ENCODE measurements around the gene PILRA.
"Not testable (repeated sequence)": the region's sequence is repeated elsewhere in the genome, so short reads cannot be mapped to it uniquely, and the experiment has no call there.

PILRA gene

DNA sequence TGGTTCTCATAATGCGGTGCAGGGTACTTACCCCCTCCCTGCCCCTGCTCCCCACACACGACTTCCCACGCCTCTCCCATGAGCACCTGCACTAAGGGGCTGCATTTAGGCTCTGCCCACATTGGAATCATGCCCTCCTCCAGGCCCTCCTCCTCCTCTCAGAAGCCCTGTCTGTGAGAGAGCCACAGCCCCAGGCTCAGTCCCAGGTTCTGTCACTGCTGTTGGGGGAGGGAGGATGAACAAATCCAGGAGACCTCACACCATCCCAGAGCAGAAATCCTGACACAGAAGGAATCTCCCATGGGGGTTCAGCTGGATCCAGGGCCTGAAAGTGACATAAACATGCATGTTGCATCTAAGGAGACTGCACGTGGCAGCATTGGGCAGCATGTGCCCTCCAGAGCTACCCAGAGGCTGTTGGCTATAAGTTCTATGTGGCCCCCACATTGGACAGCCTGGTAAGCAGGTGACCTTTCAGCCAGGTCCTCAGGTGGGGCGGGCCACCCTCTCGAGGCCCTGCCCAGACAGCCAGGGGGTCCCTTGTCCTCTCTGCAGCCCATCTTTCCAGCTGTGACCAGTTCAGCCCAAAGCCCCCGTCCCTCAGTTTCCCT is 1.6 kb upstream of the PILRA start:
- Histone ChIP-seq H3K9me3 (ENCODE audit: low read length) (no peaks in the 10 kb centered on the region), H3K9ac (ENCODE audit: low read length) (no peak overlapping the region), H3K4me3 (ENCODE audit: low read depth in 1 of 2, low read length in 2 of 2) (no peak overlapping the region), H3K36me3 (ENCODE audit: insufficient read depth, low read length) (peaks cover 4% of the 10 kb centered on the region), H3K27ac (ENCODE audit: low read depth, low read length) (no peak overlapping the region), H3K27me3 (ENCODE audit: control insufficient read depth in 1 of 2, insufficient read depth in 2 of 2, low read length in 2 of 2) (no peaks in the 10 kb centered on the region), H3K4me1 (ENCODE audit: insufficient read depth, low read length) (no peaks in the 10 kb centered on the region)

DNA sequence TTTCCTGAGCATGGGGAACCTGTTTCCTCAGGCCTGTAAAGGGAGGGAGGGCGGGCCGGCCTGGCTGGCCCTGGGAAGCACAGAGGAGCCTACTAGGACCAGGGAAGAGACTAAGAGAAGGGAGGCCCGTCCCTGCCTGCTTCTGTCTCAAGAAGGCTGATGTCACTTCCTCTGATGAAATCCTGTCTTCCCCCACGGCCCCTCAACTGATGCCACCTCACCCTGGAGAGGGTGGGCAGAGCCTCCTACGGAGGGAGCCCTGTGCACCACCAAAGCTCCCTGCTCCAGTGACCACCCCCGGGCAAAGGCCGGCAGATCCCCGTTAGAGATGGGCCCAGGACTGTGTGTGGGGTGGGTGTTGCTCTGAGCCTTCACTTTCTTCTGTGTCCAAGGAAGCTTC is 1.0 kb upstream of the PILRA start:
- no peak overlapping the region for H3K4me3 ChIP-seq (ENCODE audit: low read depth in 1 of 2, low read length in 2 of 2)
- no peaks in the 10 kb centered on the region for H3K27me3 ChIP-seq (ENCODE audit: control insufficient read depth in 1 of 2, insufficient read depth in 2 of 2, low read length in 2 of 2)
- peaks cover 4% of the 10 kb centered on the region for H3K36me3 ChIP-seq (ENCODE audit: insufficient read depth, low read length)
- no peaks in the 10 kb centered on the region for H3K4me1 ChIP-seq (ENCODE audit: insufficient read depth, low read length)
- H3K9ac ChIP-seq (ENCODE audit: low read length): no peak overlapping the region
- no peak overlapping the region for H3K27ac ChIP-seq (ENCODE audit: low read depth, low read length)
- H3K9me3 ChIP-seq (ENCODE audit: low read length): no peaks in the 10 kb centered on the region

DNA sequence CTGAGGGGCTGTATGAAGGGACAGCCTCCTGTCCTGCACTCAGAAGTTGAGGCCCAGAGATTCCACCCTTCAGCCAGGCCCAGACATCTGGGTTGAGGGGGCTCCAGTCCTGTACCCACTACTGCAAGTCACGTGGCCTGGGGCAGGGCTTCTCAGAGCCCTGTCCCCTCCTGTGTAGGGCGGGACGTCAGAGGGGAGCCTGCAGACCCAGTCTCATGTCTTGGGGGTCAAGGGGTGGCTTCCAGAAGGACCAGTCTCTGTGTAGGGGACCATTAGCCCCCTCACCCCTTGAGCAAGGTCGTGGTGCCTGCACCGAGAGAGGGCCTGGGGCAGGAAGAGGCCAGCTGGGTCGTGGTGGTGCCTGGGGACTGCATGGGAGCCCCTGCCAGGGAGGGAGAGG is 593 bp upstream of the PILRA start:
- Histone ChIP-seq H3K27ac (ENCODE audit: low read depth, low read length) (no peak overlapping the region), H3K9ac (ENCODE audit: low read length) (no peak overlapping the region), H3K27me3 (ENCODE audit: control insufficient read depth in 1 of 2, insufficient read depth in 2 of 2, low read length in 2 of 2) (no peaks in the 10 kb centered on the region), H3K36me3 (ENCODE audit: insufficient read depth, low read length) (peaks cover 4% of the 10 kb centered on the region), H3K9me3 (ENCODE audit: low read length) (no peaks in the 10 kb centered on the region), H3K4me1 (ENCODE audit: insufficient read depth, low read length) (no peaks in the 10 kb centered on the region), H3K4me3 (ENCODE audit: low read depth in 1 of 2, low read length in 2 of 2) (no peak overlapping the region)

- H3K27me3 ChIP-seq (ENCODE audit: control insufficient read depth in 1 of 2, insufficient read depth in 2 of 2, low read length in 2 of 2); H3K4me1 ChIP-seq (ENCODE audit: insufficient read depth, low read length); H3K9ac ChIP-seq (ENCODE audit: low read length); H3K27ac ChIP-seq (ENCODE audit: low read depth, low read length); H3K4me3 ChIP-seq (ENCODE audit: low read depth in 1 of 2, low read length in 2 of 2); H3K9me3 ChIP-seq (ENCODE audit: low read length); H3K36me3 ChIP-seq (ENCODE audit: insufficient read depth, low read length): not testable (repeated sequence)
These were observed 747 bp downstream of the PILRA start for GRCh38 chr7:100373870-100374598.

GRCh38 chr7:100374601-100375000 is 1.3 kb downstream of the PILRA start:
- no peak overlapping the region for H3K27ac ChIP-seq (ENCODE audit: low read depth, low read length)
- H3K4me1 ChIP-seq (ENCODE audit: insufficient read depth, low read length): no peaks in the 10 kb centered on the region
- H3K4me3 ChIP-seq (ENCODE audit: low read depth in 1 of 2, low read length in 2 of 2): no peak overlapping the region

DNA sequence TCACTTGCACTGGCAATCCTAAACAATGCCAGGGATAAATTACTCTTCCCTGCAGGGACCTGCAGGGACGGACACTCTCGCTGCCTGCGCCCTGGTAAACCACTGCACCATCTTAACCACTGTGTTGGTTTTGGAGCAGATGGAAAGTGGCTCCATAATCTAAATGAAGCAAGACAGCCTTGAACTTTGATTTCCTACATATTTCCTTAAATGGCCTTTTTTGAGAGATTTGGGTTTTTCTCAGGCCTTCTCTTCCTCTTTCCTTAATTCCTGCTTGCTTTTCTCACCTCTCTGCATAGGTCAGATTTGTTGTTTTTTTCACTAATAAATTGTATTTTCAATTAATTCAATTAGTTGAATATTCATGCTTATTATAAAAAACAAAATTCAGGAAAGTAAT is 2.8 kb downstream of the PILRA start:
- Histone ChIP-seq H3K9me3 (ENCODE audit: low read length) (no peaks in the 10 kb centered on the region), H3K27ac (ENCODE audit: low read depth, low read length) (no peak overlapping the region), H3K27me3 (ENCODE audit: control insufficient read depth in 1 of 2, insufficient read depth in 2 of 2, low read length in 2 of 2) (no peaks in the 10 kb centered on the region), H3K4me3 (ENCODE audit: low read depth in 1 of 2, low read length in 2 of 2) (no peak overlapping the region), H3K36me3 (ENCODE audit: insufficient read depth, low read length) (no peaks in the 10 kb centered on the region), H3K9ac (ENCODE audit: low read length) (no peak overlapping the region), H3K4me1 (ENCODE audit: insufficient read depth, low read length) (no peaks in the 10 kb centered on the region)

More at GRCh38 chr7:100374601-100375000, 1.3 kb downstream of the PILRA start:
- H3K36me3 ChIP-seq (ENCODE audit: insufficient read depth, low read length): no peaks in the 10 kb centered on the region
- no peaks in the 10 kb centered on the region for H3K9me3 ChIP-seq (ENCODE audit: low read length)
- H3K27me3 ChIP-seq (ENCODE audit: control insufficient read depth in 1 of 2, insufficient read depth in 2 of 2, low read length in 2 of 2): no peaks in the 10 kb centered on the region
- no peak overlapping the region for H3K9ac ChIP-seq (ENCODE audit: low read length)

GRCh38 chr7:100378114-100378755 is 4.9 kb downstream of the PILRA start:
- Histone ChIP-seq H3K27me3 (ENCODE audit: control insufficient read depth in 1 of 2, insufficient read depth in 2 of 2, low read length in 2 of 2) (no peaks in the 10 kb centered on the region), H3K9ac (ENCODE audit: low read length) (no peak overlapping the region), H3K36me3 (ENCODE audit: insufficient read depth, low read length) (no peaks in the 10 kb centered on the region), H3K4me1 (ENCODE audit: insufficient read depth, low read length) (no peaks in the 10 kb centered on the region), H3K9me3 (ENCODE audit: low read length) (no peaks in the 10 kb centered on the region), H3K4me3 (ENCODE audit: low read depth in 1 of 2, low read length in 2 of 2) (no peak overlapping the region), H3K27ac (ENCODE audit: low read depth, low read length) (no peak overlapping the region)

DNA sequence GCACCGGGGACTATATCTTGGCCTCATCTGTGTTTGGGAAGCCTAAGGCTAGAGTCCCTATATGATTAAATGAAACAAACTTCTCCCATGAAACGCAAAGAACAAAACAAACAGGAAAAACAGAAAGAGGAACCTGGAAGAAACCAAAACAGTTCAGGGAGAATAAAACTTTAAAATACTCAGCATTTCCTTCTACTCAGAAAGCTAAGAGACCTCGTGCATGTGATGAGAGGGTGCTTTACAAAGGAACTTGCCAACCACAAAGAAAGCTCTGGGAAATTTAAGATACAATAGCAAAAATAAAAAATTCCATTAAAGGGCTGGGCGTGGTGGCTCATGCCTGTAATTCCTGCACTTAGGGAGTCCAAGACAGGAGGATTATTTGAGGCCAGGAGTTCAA is 6.9 kb downstream of the PILRA start:
- Histone ChIP-seq H3K9ac (ENCODE audit: low read length) (no peak overlapping the region), H3K27ac (ENCODE audit: low read depth, low read length) (no peak overlapping the region), H3K4me3 (ENCODE audit: low read depth in 1 of 2, low read length in 2 of 2) (no peak overlapping the region)

DNA sequence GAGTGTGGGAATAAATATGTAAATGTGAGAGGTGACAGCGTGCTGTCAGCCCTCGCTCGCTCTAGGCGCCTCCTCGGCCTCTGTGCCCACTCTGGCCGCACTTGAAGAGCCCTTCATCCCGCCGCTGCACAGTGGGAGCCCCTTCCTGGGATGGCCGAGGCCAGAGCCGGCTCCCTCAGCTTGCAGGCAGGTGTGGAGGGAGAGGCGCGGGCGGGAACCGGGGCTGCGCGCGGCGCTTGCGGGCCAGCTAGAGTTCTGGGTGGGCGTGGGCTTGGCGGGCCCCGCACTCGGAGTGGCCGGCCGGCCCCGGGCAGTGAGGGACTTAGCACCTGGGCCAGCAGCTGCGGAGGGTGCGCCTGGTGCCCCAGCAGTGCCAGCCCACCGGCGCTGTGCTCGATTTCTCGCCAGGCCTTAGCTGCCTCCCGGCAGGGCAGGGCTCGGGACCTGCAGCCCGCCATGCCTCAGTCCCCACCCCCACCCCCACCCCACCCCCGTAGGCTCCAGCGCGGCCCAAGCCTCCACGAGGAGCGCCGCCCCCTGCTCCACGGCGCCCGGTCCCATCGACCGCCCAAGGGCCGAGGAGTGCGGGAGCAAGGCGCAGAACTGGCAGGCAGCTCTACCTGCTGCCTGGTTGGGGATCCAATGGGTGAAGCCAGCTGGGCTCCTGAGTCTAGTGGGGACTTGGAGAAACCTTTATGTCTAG is 8.4 kb downstream of the PILRA start:
- H3K27ac ChIP-seq (ENCODE audit: low read depth, low read length); H3K9me3 ChIP-seq (ENCODE audit: low read length); H3K9ac ChIP-seq (ENCODE audit: low read length); H3K4me3 ChIP-seq (ENCODE audit: low read depth in 1 of 2, low read length in 2 of 2); H3K36me3 ChIP-seq (ENCODE audit: insufficient read depth, low read length); H3K27me3 ChIP-seq (ENCODE audit: control insufficient read depth in 1 of 2, insufficient read depth in 2 of 2, low read length in 2 of 2); H3K4me1 ChIP-seq (ENCODE audit: insufficient read depth, low read length): not testable (repeated sequence)

More for the DNA sequence above, 6.9 kb downstream of the PILRA start:
- H3K4me1 ChIP-seq (ENCODE audit: insufficient read depth, low read length): no peaks in the 10 kb centered on the region
- H3K9me3 ChIP-seq (ENCODE audit: low read length): no peaks in the 10 kb centered on the region
- no peaks in the 10 kb centered on the region for H3K27me3 ChIP-seq (ENCODE audit: control insufficient read depth in 1 of 2, insufficient read depth in 2 of 2, low read length in 2 of 2)
- no peaks in the 10 kb centered on the region for H3K36me3 ChIP-seq (ENCODE audit: insufficient read depth, low read length)

DNA sequence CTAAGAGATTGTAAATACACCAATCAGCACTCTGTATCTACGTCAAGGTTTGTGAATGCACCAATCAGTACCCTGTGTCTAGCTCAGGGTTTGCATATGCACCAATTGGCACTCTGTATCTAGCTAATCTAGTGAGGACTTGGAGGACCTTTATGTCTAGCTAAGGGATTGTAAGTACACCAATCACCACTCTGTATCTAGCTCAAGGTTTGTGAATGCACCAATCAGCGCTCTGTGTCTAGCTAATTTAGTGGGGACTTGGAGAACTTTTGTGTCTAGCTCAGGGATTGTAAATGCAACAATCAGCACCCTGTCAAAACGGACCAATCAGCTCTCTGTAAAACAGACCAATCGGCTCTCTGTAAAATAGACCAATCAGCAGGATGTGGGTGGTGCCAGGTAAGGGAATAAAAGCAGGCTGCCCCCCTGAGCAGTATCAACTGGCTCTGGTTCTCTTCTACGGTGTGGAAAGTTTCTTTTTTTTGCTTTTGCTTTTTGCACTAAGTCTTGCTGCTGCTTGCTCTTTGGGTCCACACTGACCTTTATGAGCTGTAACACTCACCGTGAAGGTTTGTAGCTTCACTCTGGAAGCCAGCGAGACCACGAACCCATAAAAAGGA is 9.1 kb downstream of the PILRA start:
- not testable (repeated sequence) for H3K4me1 ChIP-seq (ENCODE audit: insufficient read depth, low read length); H3K9ac ChIP-seq (ENCODE audit: low read length); H3K27ac ChIP-seq (ENCODE audit: low read depth, low read length); H3K4me3 ChIP-seq (ENCODE audit: low read depth in 1 of 2, low read length in 2 of 2); H3K9me3 ChIP-seq (ENCODE audit: low read length); H3K27me3 ChIP-seq (ENCODE audit: control insufficient read depth in 1 of 2, insufficient read depth in 2 of 2, low read length in 2 of 2); H3K36me3 ChIP-seq (ENCODE audit: insufficient read depth, low read length)

GRCh38 chr7:100384628-100385294 is 11.5 kb downstream of the PILRA start:
- H3K36me3 ChIP-seq (ENCODE audit: insufficient read depth, low read length): no peaks in the 10 kb centered on the region
- H3K27me3 ChIP-seq (ENCODE audit: control insufficient read depth in 1 of 2, insufficient read depth in 2 of 2, low read length in 2 of 2): no peaks in the 10 kb centered on the region
- no peaks in the 10 kb centered on the region for H3K9me3 ChIP-seq (ENCODE audit: low read length)
- no peak overlapping the region for H3K27ac ChIP-seq (ENCODE audit: low read depth, low read length)
- H3K4me3 ChIP-seq (ENCODE audit: low read depth in 1 of 2, low read length in 2 of 2): no peak overlapping the region
- no peaks in the 10 kb centered on the region for H3K4me1 ChIP-seq (ENCODE audit: insufficient read depth, low read length)
- H3K9ac ChIP-seq (ENCODE audit: low read length): no peak overlapping the region

Data from muscle layer of colon (tissue), 2 donors.